ENCODE results near the gene INSR.

DNA sequence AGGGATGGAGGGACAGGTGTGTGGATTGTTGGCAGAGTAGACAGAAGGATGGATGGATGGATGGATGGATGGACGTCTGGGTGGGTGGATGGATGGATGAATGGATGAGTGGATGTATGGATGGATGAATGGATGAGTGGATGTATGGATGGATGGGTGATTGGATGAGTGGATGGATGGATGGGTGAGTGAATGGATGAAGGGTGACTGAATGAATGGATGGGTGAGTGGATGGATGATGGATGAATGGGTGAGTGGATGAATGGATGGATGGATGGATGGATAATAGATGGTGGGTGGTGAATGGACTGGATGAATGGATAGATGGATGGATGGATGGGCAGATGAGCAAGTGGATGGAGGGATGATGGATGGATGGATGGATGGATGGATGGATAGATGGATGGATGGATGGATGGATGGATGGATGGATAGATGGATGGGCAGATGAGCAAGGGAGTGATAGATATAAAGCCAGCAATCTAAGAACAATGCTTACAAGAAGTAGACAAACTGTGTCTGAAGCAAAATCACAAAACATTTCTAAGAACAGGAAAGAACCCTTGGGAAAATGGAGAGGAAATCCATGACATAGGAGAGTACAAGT, 65.2 kb downstream of the INSR start:
- TF ChIP-seq EZH2 (IDR thresholded peaks at IDR 0.05; ENCODE audit: low read length, unreplicated experiment): no peak
- no peak for TF ChIP-seq CTCF (conservative IDR thresholded peaks at IDR 0.05; ENCODE audit: low read depth, low read length)
